WTC11 (cell line): ENCODE data around the gene NUP98. TPM values are rescaled to one million over a fixed set of nuclear protein-coding genes. Genes with fewer than 3 reads are reported as not detected.

ENCODE experiments used
- ATAC-seq: fragments of 200-7000 bp; cut with Tn5 transposase; 2 replicates; pipeline ENCODE4 v1.10.0; 2021; ENCODE audit warnings: mild to moderate bottlenecking, moderate library complexity
- CTCF ChIA-PET: fragments of 300-600 bp; sonication (Branson Sonifier 250); formaldehyde crosslinking; loops from one replicate; lab custom pipeline; 2021; ENCODE audit warnings: antibody characterized with exemption; lab: Charles Lee
- POLR2A ChIA-PET: fragments of 350-600 bp; sonication (Branson Sonifier 250); formaldehyde crosslinking; loops from one replicate; lab custom pipeline; 2021; ENCODE audit warnings: antibody characterized with exemption; lab: Charles Lee
- DNase-seq: peaks from one replicate; pipeline ENCODE4 v3.0.0; 2021; ENCODE audit warnings: low spot score
- H3K27ac Mint-ChIP-seq: 2 replicates; pipeline ENCODE4 v1.8.0; 2021; ENCODE audit warnings: mixed read lengths
- H3K27me3 Mint-ChIP-seq: 2 replicates; pipeline ENCODE4 v1.8.0; 2021; ENCODE audit warnings: low read depth, mild to moderate bottlenecking, moderate library complexity, mixed read lengths
- H3K36me3 Mint-ChIP-seq: 2 replicates; pipeline ENCODE4 v1.8.0; 2021; ENCODE audit warnings: mixed read lengths
- H3K4me1 Mint-ChIP-seq: 2 replicates; pipeline ENCODE4 v1.8.0; 2022; ENCODE audit warnings: mixed read lengths
- H3K4me3 Mint-ChIP-seq: 2 replicates; pipeline ENCODE4 v1.8.0; 2021; ENCODE audit warnings: mild to moderate bottlenecking, moderate library complexity, mixed read lengths
- H3K9me3 Mint-ChIP-seq: 2 replicates; pipeline ENCODE4 v1.8.0; 2021; ENCODE audit warnings: mixed read lengths
- AR ChIP-seq: fragments of 250-450 bp; sonication (Bioruptor Pico); IDR thresholded peaks from 2 replicates; pipeline ENCODE4 v1.9.0; 2021; ENCODE audit warnings: mild to moderate bottlenecking
- ATF6 ChIP-seq: sonication (generic); formaldehyde crosslinking; IDR thresholded peaks from 2 replicates; pipeline ENCODE4 v1.8.1; 2023; ENCODE audit warnings: mild to moderate bottlenecking, missing genetic modification reagents
- CREB1 ChIP-seq: sonication (generic); formaldehyde crosslinking; IDR thresholded peaks from 2 replicates; pipeline ENCODE4 v1.8.0; 2023; ENCODE audit warnings: mild to moderate bottlenecking, missing genetic modification reagents
- E2F1 ChIP-seq: sonication (generic); formaldehyde crosslinking; IDR thresholded peaks from 2 replicates; pipeline ENCODE4 v1.8.0; 2022; ENCODE audit warnings: mild to moderate bottlenecking, missing genetic modification reagents
- FOXJ3 ChIP-seq: sonication (generic); formaldehyde crosslinking; IDR thresholded peaks from 2 replicates; pipeline ENCODE4 v1.9.0; 2021; ENCODE audit warnings: missing genetic modification reagents, mild to moderate bottlenecking, borderline replicate concordance
- FOXK1 ChIP-seq: sonication (generic); formaldehyde crosslinking; IDR thresholded peaks from 2 replicates; pipeline ENCODE4 v1.8.0; 2022; ENCODE audit warnings: mild to moderate bottlenecking, moderate library complexity, missing genetic modification reagents
- HMGA2 ChIP-seq: fragments of 250-450 bp; sonication (Bioruptor Pico); IDR thresholded peaks from 2 replicates; pipeline ENCODE4 v1.4.0; 2021; ENCODE audit warnings: mild to moderate bottlenecking, moderate library complexity
- HMGXB4 ChIP-seq: sonication (generic); formaldehyde crosslinking; IDR thresholded peaks from 2 replicates; pipeline ENCODE4 v1.8.1; 2023; ENCODE audit warnings: mild to moderate bottlenecking, moderate library complexity, missing genetic modification reagents
- JAZF1 ChIP-seq: fragments of 250-450 bp; sonication (Bioruptor Pico); IDR thresholded peaks from 2 replicates; pipeline ENCODE4 v1.9.0; 2021; ENCODE audit warnings: moderate library complexity, mild to moderate bottlenecking, inconsistent platforms
- JUN ChIP-seq: sonication (generic); formaldehyde crosslinking; IDR thresholded peaks from 2 replicates; pipeline ENCODE4 v1.8.0; 2023; ENCODE audit warnings: mild to moderate bottlenecking, missing genetic modification reagents
- NFATC4 ChIP-seq: fragments of 250-450 bp; sonication (Bioruptor Pico); IDR thresholded peaks from 2 replicates; pipeline ENCODE4 v1.9.0; 2021; ENCODE audit warnings: mild to moderate bottlenecking
- NFYB ChIP-seq: sonication (generic); formaldehyde crosslinking; conservative IDR thresholded peaks from 2 replicates; pipeline ENCODE4 v1.8.0; 2022; ENCODE audit warnings: low read depth, missing genetic modification reagents
- NR1H2 ChIP-seq: sonication (generic); formaldehyde crosslinking; IDR thresholded peaks from 2 replicates; pipeline ENCODE4 v1.9.0; 2021; ENCODE audit warnings: mild to moderate bottlenecking, moderate library complexity, missing genetic modification reagents
- OVOL2 ChIP-seq: fragments of 250-450 bp; sonication (Bioruptor Pico); IDR thresholded peaks from 2 replicates; pipeline ENCODE4 v1.9.0; 2021; ENCODE audit warnings: mild to moderate bottlenecking, borderline replicate concordance
- PRRX2 ChIP-seq: fragments of 250-450 bp; sonication (Bioruptor Pico); IDR thresholded peaks from 2 replicates; pipeline ENCODE4 v1.8.0; 2021; ENCODE audit warnings: mild to moderate bottlenecking
- RELA ChIP-seq: sonication (generic); formaldehyde crosslinking; IDR thresholded peaks from 2 replicates; pipeline ENCODE4 v1.8.1; 2022; ENCODE audit warnings: missing genetic modification reagents, mild to moderate bottlenecking, borderline replicate concordance
- RORB ChIP-seq: fragments of 250-450 bp; sonication (Bioruptor Pico); IDR thresholded peaks from 2 replicates; pipeline ENCODE4 v1.9.0; 2021; ENCODE audit warnings: mild to moderate bottlenecking
- SMAD4 ChIP-seq: sonication (generic); formaldehyde crosslinking; IDR thresholded peaks from 2 replicates; pipeline ENCODE4 v1.8.0; 2022; ENCODE audit warnings: mild to moderate bottlenecking, missing genetic modification reagents
- STAT6 ChIP-seq: sonication (generic); formaldehyde crosslinking; conservative IDR thresholded peaks from 2 replicates; pipeline ENCODE4 v1.8.1; 2023; ENCODE audit warnings: mild to moderate bottlenecking, low read depth, missing genetic modification reagents, moderate library complexity
- TCF7 ChIP-seq: sonication (generic); formaldehyde crosslinking; IDR thresholded peaks from 2 replicates; pipeline ENCODE4 v1.8.0; 2022; ENCODE audit warnings: mild to moderate bottlenecking, low read depth, missing genetic modification reagents, moderate library complexity
- TEAD4 ChIP-seq: sonication (generic); formaldehyde crosslinking; IDR thresholded peaks from 2 replicates; pipeline ENCODE4 v1.8.0; 2022; ENCODE audit warnings: mild to moderate bottlenecking, missing genetic modification reagents
- ZNF423 ChIP-seq: fragments of 250-450 bp; sonication (Bioruptor Pico); IDR thresholded peaks from 2 replicates; pipeline ENCODE4 v2.1.2; 2022; ENCODE audit warnings: mild to moderate bottlenecking, moderate library complexity
- ZNF425 ChIP-seq: fragments of 250-450 bp; sonication (Bioruptor Pico); conservative IDR thresholded peaks from 2 replicates; pipeline ENCODE4 v1.9.0; 2021; ENCODE audit warnings: mild to moderate bottlenecking
- ZNF671 ChIP-seq: fragments of 250-450 bp; sonication (Bioruptor Pico); IDR thresholded peaks from 2 replicates; pipeline ENCODE4 v1.8.0; 2021; ENCODE audit warnings: mild to moderate bottlenecking
- total RNA-seq: library from RNA; stranded (reverse); gene quantifications from 3 replicates; pipeline ENCODE4 v1.2.3, GENCODE V29; 2021
- TF ChIP-seq, protein P1 (sequence below): fragments of 250-450 bp; sonication (Bioruptor Pico); IDR thresholded peaks from 2 replicates; pipeline ENCODE4 v1.9.0; 2021; ENCODE audit warnings: moderate library complexity, mild to moderate bottlenecking, inconsistent platforms, borderline replicate concordance

The NUP98 gene
- total RNA-seq, 1 experiment from 2014 or later: 81.4 TPM

GRCh38 chr11:3707176-3707575 lies 90.2 kb downstream of the NUP98 start:
- ChIA-PET POLR2A (no interaction called here), CTCF (no interaction called here)
- TF ChIP-seq FOXJ3 (CRISPR knock-in tag): no peak
- TF ChIP-seq FOXK1 (CRISPR knock-in tag): no peak
- no peak for TF ChIP-seq E2F1 (CRISPR knock-in tag)
- no peak for TF ChIP-seq AR (CRISPR knock-in tag)
- TF ChIP-seq HMGA2: no peak
- TF ChIP-seq NR1H2 (CRISPR knock-in tag): no peak
- no peak for TF ChIP-seq ZNF671 (CRISPR knock-in tag)
- TF ChIP-seq HMGXB4 (CRISPR knock-in tag): no peak
- no peak for TF ChIP-seq OVOL2 (CRISPR knock-in tag)
- no peak for TF ChIP-seq TCF7 (CRISPR knock-in tag)
- TF ChIP-seq RELA (CRISPR knock-in tag): no peak
- no peak for TF ChIP-seq ZNF425 (CRISPR knock-in tag)
- no peak for TF ChIP-seq STAT6 (CRISPR knock-in tag)
- no peak for TF ChIP-seq TEAD4 (CRISPR knock-in tag)
- no peak for TF ChIP-seq PRRX2 (CRISPR knock-in tag)
- no peak overlapping the region; the same call in 1 of the 2 replicates for H3K27ac Mint-ChIP-seq
- no peaks in the 10 kb centered on the region for H3K9me3 Mint-ChIP-seq
- no peak overlapping the region for H3K4me3 Mint-ChIP-seq
- no peak for DNase-seq
- H3K27me3 Mint-ChIP-seq: no peaks in the 10 kb centered on the region; the same call in 1 of the 2 replicates
- no peak for ATAC-seq
- H3K36me3 Mint-ChIP-seq: peaks cover 50% of the 10 kb centered on the region
- H3K4me1 Mint-ChIP-seq: peaks cover 21% of the 10 kb centered on the region

- Mint-ChIP-seq H3K9me3 (no peaks in the 10 kb centered on the region), H3K4me3 (no peak overlapping the region), H3K36me3 (peaks cover 68% of the 10 kb centered on the region), H3K4me1 (no peaks in the 10 kb centered on the region), H3K27ac (no peak overlapping the region), H3K27me3 (no peaks in the 10 kb centered on the region)
- CTCF ChIA-PET: no interaction called here
- no peak for DNase-seq
- POLR2A ChIA-PET: no interaction called here
- ATAC-seq: no peak
- TF ChIP-seq, protein P1, sequence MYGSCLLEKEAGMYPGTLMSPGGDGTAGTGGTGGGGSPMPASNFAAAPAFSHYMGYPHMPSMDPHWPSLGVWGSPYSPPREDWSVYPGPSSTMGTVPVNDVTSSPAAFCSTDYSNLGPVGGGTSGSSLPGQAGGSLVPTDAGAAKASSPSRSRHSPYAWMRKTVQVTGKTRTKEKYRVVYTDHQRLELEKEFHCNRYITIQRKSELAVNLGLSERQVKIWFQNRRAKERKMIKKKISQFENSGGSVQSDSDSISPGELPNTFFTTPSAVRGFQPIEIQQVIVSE: no peak
- TF ChIP-seq RORB (CRISPR knock-in tag): no peak
- TF ChIP-seq CREB1 (CRISPR knock-in tag): no peak
- no peak for TF ChIP-seq JUN (CRISPR knock-in tag)
- TF ChIP-seq NFATC4: no peak
- no peak for TF ChIP-seq JAZF1 (CRISPR knock-in tag)
- TF ChIP-seq ATF6 (CRISPR knock-in tag): no peak
- TF ChIP-seq ZNF423 (CRISPR knock-in tag): no peak
- no peak for TF ChIP-seq NFYB (CRISPR knock-in tag)
- TF ChIP-seq SMAD4 (CRISPR knock-in tag): no peak
Measured at GRCh38 chr11:3703383-3703782, 94.0 kb downstream of the NUP98 start.
